ENCODE data around the gene MED27. TPM values are rescaled to one million over a fixed set of nuclear protein-coding genes. Genes with fewer than 3 reads are reported as not detected.
"Not testable (repeated sequence)": the region's sequence is repeated elsewhere in the genome, so short reads cannot be mapped to it uniquely, and the experiment has no call there.

The MED27 gene
- total RNA-seq, 1 donor from 2014 or later = 21.3 TPM

DNA sequence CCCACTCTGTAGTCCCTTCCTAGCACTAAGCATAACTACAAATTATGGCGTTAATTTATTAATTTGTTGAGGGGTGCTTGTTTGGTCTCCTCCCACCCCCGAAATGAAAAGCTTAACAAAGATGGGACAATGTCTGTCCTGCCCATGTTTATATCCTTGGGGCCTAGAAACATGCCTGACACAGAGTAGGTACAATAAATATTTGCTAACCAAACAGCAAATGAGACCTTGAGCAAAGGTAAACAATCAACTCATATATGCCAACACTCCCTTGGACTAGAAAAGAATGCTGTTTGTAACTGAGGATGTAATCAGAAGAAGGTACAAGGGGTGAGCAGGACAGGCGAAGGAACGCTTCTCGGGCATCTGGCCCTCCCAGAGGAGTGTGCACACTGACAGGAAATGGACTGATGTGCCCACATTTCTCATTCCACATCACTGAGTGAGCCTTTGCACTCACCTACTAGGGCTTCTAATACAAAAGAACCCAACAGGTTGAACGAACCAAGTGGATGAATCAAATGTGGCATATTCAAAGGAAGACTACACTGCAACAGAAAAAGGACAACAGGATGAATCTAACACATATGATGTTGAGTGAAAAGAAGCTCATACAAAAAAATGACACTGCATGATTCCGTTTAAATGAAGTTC lies 66.8 kb downstream of the MED27 start:
- H3K4me3 ChIP-seq (ENCODE audit: low read depth, low read length) = no peak overlapping the region
- DNase-seq (ENCODE audit: low read depth) = no peak
- TF ChIP-seq, protein P1, sequence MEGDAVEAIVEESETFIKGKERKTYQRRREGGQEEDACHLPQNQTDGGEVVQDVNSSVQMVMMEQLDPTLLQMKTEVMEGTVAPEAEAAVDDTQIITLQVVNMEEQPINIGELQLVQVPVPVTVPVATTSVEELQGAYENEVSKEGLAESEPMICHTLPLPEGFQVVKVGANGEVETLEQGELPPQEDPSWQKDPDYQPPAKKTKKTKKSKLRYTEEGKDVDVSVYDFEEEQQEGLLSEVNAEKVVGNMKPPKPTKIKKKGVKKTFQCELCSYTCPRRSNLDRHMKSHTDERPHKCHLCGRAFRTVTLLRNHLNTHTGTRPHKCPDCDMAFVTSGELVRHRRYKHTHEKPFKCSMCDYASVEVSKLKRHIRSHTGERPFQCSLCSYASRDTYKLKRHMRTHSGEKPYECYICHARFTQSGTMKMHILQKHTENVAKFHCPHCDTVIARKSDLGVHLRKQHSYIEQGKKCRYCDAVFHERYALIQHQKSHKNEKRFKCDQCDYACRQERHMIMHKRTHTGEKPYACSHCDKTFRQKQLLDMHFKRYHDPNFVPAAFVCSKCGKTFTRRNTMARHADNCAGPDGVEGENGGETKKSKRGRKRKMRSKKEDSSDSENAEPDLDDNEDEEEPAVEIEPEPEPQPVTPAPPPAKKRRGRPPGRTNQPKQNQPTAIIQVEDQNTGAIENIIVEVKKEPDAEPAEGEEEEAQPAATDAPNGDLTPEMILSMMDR (conservative IDR thresholded peaks at IDR 0.05; ENCODE audit: low read depth, low read length) = no peak

DNA sequence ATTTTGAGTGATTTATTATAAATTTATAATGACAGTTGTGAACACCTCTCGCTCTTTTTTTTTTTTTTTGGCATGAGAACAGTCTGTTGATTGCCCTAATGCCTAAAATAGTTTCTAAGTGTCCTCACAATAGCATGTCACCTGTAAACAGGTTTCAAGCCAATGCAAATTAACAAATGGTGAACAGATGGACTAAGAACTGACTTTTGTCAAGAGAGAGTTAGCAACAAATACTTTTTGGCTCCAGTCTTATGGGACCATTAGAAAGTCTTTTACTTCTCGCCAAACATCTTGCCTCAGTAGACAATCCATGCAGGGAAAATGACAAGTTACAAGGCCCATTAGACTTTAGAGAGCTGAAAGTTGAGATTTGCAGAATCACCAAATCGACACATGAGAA lies 67.8 kb downstream of the MED27 start:
- TF ChIP-seq, protein P1 (conservative IDR thresholded peaks at IDR 0.05; ENCODE audit: low read depth, low read length) = no peak
- no peak overlapping the region for H3K4me3 ChIP-seq (ENCODE audit: low read depth, low read length)
- no peak for DNase-seq (ENCODE audit: low read depth)

DNA sequence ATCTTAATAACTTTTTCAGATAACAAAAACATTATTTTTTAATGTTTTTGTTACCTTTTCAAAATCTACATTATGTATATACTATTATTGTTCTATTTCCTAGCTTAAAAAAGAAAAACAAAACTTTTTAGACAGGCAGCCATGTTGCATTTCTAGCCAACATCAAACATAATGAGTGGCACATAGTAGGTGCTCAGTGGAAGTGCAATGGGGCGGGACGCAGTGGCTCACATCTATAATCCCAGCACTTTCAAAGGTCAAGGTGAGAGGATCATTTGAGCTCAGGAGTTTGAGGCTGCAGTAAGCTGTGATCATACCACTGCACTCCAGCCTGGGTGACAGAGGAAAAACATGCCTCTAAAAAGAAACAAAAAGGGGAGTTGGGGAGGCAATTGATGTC lies 68.4 kb downstream of the MED27 start:
- TF ChIP-seq, protein P1 (conservative IDR thresholded peaks at IDR 0.05; ENCODE audit: low read depth, low read length) = no peak
- DNase-seq (ENCODE audit: low read depth) = no peak

GRCh38 chr9:132010201-132010600 lies 69.5 kb downstream of the MED27 start:
- not testable (repeated sequence) for DNase-seq (ENCODE audit: low read depth)

More for the DNA sequence above, 68.4 kb downstream of the MED27 start:
- no peak overlapping the region for H3K4me3 ChIP-seq (ENCODE audit: low read depth, low read length)

DNA sequence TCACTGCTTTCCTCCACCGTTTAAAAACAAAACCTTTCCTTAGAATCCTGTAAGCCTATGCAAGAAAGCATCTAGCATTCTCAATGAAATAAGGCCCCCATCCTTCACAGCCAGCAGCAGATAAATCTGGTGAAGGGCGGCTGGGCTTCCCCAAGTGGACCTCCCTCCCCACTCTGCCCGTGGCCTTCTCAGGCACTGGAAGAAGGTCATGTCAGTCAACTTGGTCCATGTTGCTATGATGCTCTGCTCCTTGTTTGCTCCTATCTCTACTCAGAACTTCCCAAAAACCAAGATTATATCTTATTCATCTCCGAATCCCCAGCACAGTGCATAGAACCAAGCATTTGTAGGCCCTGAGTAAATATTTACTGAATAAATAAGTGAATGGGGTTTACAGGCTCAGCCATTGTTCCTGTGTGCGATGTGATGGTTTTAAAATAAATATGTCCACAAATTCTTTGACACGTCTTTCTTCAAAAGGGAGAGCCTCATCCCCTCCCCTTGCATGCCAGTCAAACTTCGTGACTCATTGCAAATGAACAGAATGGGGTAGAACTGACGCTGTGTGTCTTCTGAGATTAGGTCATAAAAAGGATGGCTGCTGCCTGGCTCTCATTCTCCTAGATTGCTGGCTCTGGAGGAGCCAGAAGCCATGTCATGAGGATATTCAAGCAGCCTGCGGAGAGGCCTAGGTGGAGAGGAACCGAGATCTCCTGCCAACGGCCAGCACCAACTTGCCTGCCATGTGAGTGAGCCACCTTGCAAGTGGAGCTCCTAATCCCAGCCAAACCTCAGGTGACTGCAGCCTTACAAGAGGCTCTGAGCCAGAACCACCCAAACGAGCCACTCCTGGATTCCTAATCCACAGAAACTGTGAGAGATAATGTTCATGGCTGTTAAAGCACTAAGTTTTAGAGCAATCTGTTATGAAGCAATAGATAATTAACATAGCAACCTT lies 70.5 kb downstream of the MED27 start:
- no peak overlapping the region for H3K4me3 ChIP-seq (ENCODE audit: low read depth, low read length)
- TF ChIP-seq, protein P1 (conservative IDR thresholded peaks at IDR 0.05; ENCODE audit: low read depth, low read length) = no peak
- DNase-seq (ENCODE audit: low read depth) = no peak

More at GRCh38 chr9:132010201-132010600, 69.5 kb downstream of the MED27 start:
- not testable (repeated sequence) for H3K4me3 ChIP-seq (ENCODE audit: low read depth, low read length)

- DNase-seq (ENCODE audit: low read depth) = no peak
- H3K4me3 ChIP-seq (ENCODE audit: low read depth, low read length) = no peak overlapping the region
- TF ChIP-seq, protein P1 (conservative IDR thresholded peaks at IDR 0.05; ENCODE audit: low read depth, low read length) = no peak
These were observed 71.4 kb downstream of the MED27 start for GRCh38 chr9:132008184-132008803.
